DOHH2 (cell line): ENCODE measurements around the gene GFOD2.

Experiments
- H3F3A ChIP-seq: fragments of 200-600 bp; sonication (generic), shearing (Covaris generic); 2 replicates; pipeline ENCODE4 v1.6.0; 2016; ENCODE audit warnings: antibody characterized with exemption, mild to moderate bottlenecking; ENCODE audit not compliant: control insufficient read depth, insufficient read depth
- H3K27ac ChIP-seq: fragments of 200-600 bp; sonication (generic); 2 replicates; pipeline ENCODE4 v1.5.1; 2014; ENCODE audit warnings: low read depth, mild to moderate bottlenecking, low read length, moderate library complexity
- H3K27me3 ChIP-seq: fragments of 200-600 bp; sonication (generic); 2 replicates; pipeline ENCODE4 v1.6.1; 2014; ENCODE audit warnings: mild to moderate bottlenecking, low read length, mixed read lengths; ENCODE audit not compliant: control insufficient read depth
- H3K36me3 ChIP-seq: fragments of 200-600 bp; sonication (generic); 2 replicates; pipeline ENCODE4 v1.6.1; 2014; ENCODE audit warnings: mild to moderate bottlenecking, low read length, moderate library complexity, mixed read lengths; ENCODE audit not compliant: control insufficient read depth
- H3K4me1 ChIP-seq: fragments of 200-600 bp; sonication (generic); 2 replicates; pipeline ENCODE4 v1.6.1; 2014; ENCODE audit warnings: mild to moderate bottlenecking, low read length, mixed read lengths; ENCODE audit not compliant: control insufficient read depth
- H3K4me2 ChIP-seq: fragments of 200-600 bp; sonication (generic); 2 replicates; pipeline ENCODE4 v1.6.0; 2014; ENCODE audit warnings: mild to moderate bottlenecking, low read length, moderate library complexity
- H3K4me3 ChIP-seq: fragments of 200-600 bp; sonication (generic); 2 replicates; pipeline ENCODE4 v1.5.1; 2014; ENCODE audit warnings: mild to moderate bottlenecking, low read length, mixed read lengths
- H3K79me2 ChIP-seq: fragments of 200-600 bp; sonication (generic); 2 replicates; pipeline ENCODE4 v1.6.1; 2014; ENCODE audit warnings: mild to moderate bottlenecking, low read length, mixed read lengths; ENCODE audit not compliant: control insufficient read depth
- H3K9me2 ChIP-seq: fragments of 200-600 bp; sonication (generic); replicated peaks from 2 replicates; pipeline ENCODE4 v1.6.1; 2014; ENCODE audit warnings: mild to moderate bottlenecking, low read length, mixed read lengths; ENCODE audit not compliant: control insufficient read depth
- H3K9me3 ChIP-seq: fragments of 200-600 bp; sonication (generic); 2 replicates; pipeline ENCODE4 v1.6.1; 2014; ENCODE audit warnings: antibody characterized with exemption, low read length, mixed read lengths; ENCODE audit not compliant: control insufficient read depth, insufficient read depth
- H4K20me1 ChIP-seq: fragments of 200-600 bp; sonication (generic); 2 replicates; pipeline ENCODE4 v1.6.0; 2014; ENCODE audit warnings: low read depth, mild to moderate bottlenecking, antibody characterized with exemption, low read length, moderate library complexity; ENCODE audit not compliant: control insufficient read depth, insufficient read depth
- CTCF ChIP-seq: fragments of 200-600 bp; sonication (generic); IDR thresholded peaks from one replicate; pipeline ENCODE4 v1.5.1; 2014; ENCODE audit warnings: antibody characterized with exemption, mild to moderate bottlenecking, low read depth, low read length; ENCODE audit not compliant: poor library complexity, severe bottlenecking
- EZH2phosphoT487 ChIP-seq: fragments of 200-600 bp; sonication (generic); IDR thresholded peaks from 2 replicates; pipeline ENCODE4 v1.6.1; 2017; ENCODE audit warnings: borderline replicate concordance, mild to moderate bottlenecking, antibody characterized with exemption, low read length, moderate library complexity, mixed read lengths

The GFOD2 gene

DNA sequence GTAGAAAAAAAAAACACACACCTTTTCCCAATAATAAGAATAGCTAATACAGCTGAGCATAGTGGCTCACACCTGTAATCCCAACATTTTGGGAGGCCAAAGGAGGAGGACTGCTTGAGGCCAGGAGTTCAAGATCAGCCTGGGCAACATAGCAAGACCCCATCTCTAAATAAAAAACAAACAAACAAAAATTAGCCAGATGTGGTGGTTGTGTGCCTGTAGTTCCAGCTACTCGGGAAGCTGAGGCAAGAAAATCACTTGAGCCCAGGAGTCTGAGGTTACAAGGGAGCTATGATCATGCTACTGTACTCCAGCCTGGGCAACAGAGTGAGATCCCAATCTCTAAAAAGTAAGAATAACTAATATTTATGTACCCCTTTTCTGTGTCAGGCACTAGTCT lies 42.8 kb upstream of the GFOD2 start:
- Histone ChIP-seq H3K4me1 (no peaks in the 10 kb centered on the region), H3K27ac (no peak overlapping the region), H3K4me2 (no peak overlapping the region), H3K79me2 (no peaks in the 10 kb centered on the region), H4K20me1 (no peaks in the 10 kb centered on the region), H3K27me3 (no peaks in the 10 kb centered on the region), H3K36me3 (no peaks in the 10 kb centered on the region), H3K9me3 (no peaks in the 10 kb centered on the region), H3F3A (no peaks in the 10 kb centered on the region), H3K4me3 (no peak overlapping the region), H3K9me2 (no peaks in the 10 kb centered on the region)
- TF ChIP-seq EZH2phosphoT487 (no peak), CTCF (no peak)

GRCh38 chr16:67760956-67761230 lies 41.8 kb upstream of the GFOD2 start:
- H4K20me1 ChIP-seq, result no peaks in the 10 kb centered on the region
- H3K36me3 ChIP-seq, result no peaks in the 10 kb centered on the region
- no peak overlapping the region for H3K27ac ChIP-seq

DNA sequence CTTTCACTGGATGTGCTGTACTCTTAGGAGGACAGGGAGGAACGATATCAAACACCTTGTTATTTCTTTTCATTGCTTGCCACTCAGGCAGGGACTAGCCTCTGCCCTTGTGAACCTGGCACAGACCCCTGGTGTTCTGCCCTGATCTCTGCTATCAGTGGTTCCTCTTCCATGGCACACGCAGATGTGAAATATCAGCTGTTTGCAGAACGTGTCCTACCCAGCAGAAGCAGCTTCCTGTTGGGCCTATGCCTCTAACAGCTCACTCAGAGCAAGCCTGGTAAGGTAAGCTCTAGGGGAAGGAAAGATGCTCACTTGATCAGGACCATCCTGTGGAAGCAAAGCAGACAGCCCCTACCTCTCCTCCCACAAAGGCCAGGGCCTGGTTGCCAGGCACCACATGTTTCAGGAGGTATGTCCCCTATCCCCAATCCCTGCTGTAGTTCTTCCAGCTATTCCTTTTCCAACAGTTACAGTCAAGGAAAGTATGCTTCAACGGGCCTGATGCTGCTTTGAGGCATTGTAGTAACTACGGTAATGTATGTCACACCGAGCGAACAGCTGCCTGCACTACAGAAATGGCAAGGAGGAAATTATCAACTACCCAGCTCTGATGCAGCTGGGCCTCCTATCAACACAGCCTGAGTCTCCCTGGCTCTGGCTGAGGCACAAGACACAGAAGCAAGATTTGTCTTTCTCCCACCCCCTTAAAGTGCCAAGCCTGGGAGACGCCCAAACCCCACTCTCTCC lies 41.3 kb upstream of the GFOD2 start:
- no peak overlapping the region for H3K4me2 ChIP-seq
- H3K27me3 ChIP-seq, result no peaks in the 10 kb centered on the region
- no peak for TF ChIP-seq EZH2phosphoT487
- no peak for TF ChIP-seq CTCF
- H3F3A ChIP-seq, result no peaks in the 10 kb centered on the region
- H3K9me3 ChIP-seq, result no peaks in the 10 kb centered on the region
- no peaks in the 10 kb centered on the region for H3K4me1 ChIP-seq
- H3K9me2 ChIP-seq, result no peaks in the 10 kb centered on the region
- no peak overlapping the region for H3K27ac ChIP-seq
- H3K36me3 ChIP-seq, result no peaks in the 10 kb centered on the region
- H4K20me1 ChIP-seq, result no peaks in the 10 kb centered on the region
- no peaks in the 10 kb centered on the region for H3K79me2 ChIP-seq
- H3K4me3 ChIP-seq, result no peak overlapping the region

More at GRCh38 chr16:67760956-67761230, 41.8 kb upstream of the GFOD2 start:
- Histone ChIP-seq H3K9me2 (no peaks in the 10 kb centered on the region), H3K4me1 (no peaks in the 10 kb centered on the region), H3K27me3 (no peaks in the 10 kb centered on the region), H3F3A (no peaks in the 10 kb centered on the region), H3K79me2 (no peaks in the 10 kb centered on the region), H3K4me3 (no peak overlapping the region), H3K9me3 (no peaks in the 10 kb centered on the region), H3K4me2 (no peak overlapping the region)
- TF ChIP-seq EZH2phosphoT487, result no peak
- TF ChIP-seq CTCF, result no peak

DNA sequence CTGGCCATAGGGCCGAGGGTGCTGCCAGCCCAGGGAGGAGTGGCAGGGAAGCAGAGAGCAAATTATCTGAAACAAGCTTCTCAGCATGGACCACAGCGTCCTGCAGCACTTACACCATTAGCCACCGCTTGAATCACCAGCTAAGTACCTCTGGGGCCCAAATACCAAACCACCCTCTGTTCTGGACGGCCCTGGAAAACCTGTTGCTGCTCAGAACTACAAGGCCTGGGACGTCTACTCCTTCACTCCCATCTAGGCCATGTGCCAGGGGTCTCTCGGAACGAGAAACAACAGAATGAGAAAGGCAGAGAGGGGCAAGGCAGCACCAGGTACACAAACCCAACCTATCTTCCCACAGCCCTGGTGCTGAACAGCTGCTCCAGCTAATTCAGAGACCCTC lies 39.9 kb upstream of the GFOD2 start:
- Histone ChIP-seq H3K36me3 (no peaks in the 10 kb centered on the region), H3K9me3 (no peaks in the 10 kb centered on the region), H4K20me1 (no peaks in the 10 kb centered on the region), H3K4me2 (no peak overlapping the region), H3K9me2 (no peaks in the 10 kb centered on the region), H3K4me1 (no peaks in the 10 kb centered on the region), H3K27ac (no peak overlapping the region), H3K79me2 (no peaks in the 10 kb centered on the region), H3K27me3 (no peaks in the 10 kb centered on the region), H3K4me3 (no peak overlapping the region), H3F3A (no peaks in the 10 kb centered on the region)
- no peak for TF ChIP-seq CTCF
- no peak for TF ChIP-seq EZH2phosphoT487
